ENCODE measurements around the gene SCART1.

DNA sequence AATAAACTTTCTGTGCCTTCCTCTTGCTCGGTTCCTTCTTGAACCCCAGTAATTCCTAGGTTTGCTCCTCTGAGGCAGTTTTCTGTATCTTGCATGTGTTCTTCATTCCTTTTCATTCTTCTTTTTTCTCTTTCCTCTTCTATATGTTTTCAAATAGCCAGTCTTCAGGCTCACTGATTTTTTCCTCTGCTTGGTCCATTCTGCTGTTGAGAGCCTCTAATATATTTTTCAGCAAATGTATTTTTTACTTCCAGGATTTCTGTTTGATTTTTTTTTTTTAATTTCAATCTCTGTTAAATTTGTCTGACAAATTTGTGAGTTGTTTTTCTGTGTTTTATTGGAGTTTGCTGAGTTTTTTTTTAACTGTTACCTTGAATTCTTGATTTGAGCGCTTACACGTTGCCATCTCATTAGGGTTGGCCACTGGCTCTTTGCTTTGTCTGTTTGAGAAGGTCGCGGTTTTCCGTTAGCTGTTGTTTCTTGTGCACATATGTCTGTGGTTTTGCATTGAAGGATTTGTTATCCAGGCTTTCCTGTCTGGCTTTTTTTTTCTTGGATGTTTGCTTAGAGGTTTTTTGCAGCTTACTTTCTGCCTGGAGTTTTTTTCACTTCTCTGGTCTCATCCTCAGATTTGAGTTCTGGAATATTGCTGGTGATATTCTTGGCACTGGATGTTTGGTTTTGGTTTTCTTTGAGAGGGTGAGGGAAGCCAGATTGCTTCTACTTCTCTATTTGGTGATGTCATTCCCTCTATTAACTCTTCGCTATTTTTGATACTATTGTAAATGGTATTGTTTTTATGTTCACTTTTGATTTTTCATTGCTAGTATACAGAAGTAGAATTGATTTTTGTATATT is 42.0 kb upstream of the SCART1 start:
- TF ChIP-seq FOXM1 (IDR thresholded peaks at IDR 0.05; ENCODE audit: borderline replicate concordance, low read depth) = no peak
- TF ChIP-seq EP300 (IDR thresholded peaks at IDR 0.05; ENCODE audit: borderline replicate concordance) = no peak
- no peak for TF ChIP-seq CREB1 (IDR thresholded peaks at IDR 0.05; ENCODE audit: low read depth)
- no peak for TF ChIP-seq CEBPB (IDR thresholded peaks at IDR 0.05)
- TF ChIP-seq, protein P1, sequence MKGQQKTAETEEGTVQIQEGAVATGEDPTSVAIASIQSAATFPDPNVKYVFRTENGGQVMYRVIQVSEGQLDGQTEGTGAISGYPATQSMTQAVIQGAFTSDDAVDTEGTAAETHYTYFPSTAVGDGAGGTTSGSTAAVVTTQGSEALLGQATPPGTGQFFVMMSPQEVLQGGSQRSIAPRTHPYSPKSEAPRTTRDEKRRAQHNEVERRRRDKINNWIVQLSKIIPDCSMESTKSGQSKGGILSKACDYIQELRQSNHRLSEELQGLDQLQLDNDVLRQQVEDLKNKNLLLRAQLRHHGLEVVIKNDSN (IDR thresholded peaks at IDR 0.05) = no peak
- no peak for TF ChIP-seq REST (IDR thresholded peaks at IDR 0.05; ENCODE audit: low read depth)
- no peak for TF ChIP-seq TCF12 (IDR thresholded peaks at IDR 0.05; ENCODE audit: low read depth)
- TF ChIP-seq, protein P2, sequence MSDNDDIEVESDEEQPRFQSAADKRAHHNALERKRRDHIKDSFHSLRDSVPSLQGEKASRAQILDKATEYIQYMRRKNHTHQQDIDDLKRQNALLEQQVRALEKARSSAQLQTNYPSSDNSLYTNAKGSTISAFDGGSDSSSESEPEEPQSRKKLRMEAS (IDR thresholded peaks at IDR 0.05) = no peak
